ENCODE measurements around the gene MBP.

The MBP gene

DNA sequence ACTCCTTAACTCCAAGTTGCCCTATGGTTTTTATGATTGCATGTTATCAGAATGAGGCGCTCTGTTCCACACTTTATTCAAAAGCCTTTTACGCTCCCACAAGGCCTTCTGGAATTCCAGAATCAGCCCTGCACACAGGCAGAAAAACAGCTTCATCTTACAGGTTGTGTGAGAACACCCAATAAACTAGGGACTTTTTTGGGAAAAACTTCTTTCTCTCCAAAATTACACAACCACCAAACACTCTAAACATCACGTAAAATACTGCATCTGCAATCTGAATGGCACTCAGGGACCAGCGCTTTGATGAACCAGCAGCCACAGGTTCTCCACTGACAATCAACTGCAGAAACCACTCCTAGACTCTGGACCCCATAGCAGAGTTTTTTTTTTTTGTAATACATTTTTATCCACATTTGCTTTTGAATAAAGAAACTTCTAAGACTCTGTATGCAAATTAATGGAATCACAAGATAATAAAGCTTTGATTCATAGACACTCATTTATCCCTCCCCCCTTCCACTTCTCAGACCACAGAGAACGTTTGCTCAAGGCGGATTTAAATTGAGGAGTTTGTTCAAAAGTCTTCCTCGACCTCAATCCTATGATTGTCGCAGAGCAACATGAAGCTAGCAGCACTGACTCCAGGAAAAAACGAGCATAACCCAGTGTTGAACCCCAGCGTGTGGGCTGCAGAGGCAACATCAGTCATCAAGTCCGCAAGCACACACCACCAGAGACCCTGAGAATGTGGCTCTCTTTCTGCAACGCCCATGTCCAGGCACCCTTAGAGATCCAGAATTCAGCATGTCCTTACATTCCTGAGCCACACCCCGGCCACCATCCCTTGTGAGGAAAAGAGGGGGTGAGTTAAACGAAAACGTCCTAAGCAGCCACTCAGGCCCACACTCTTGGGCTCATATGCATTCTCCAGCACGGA is 116.5 kb downstream of the MBP start:
- no peak overlapping the region for H3K4me3 ChIP-seq (ENCODE audit: low read depth, low read length)
- no peak for DNase-seq (ENCODE audit: low read depth)
- TF ChIP-seq POLR2A (IDR thresholded peaks at IDR 0.05; ENCODE audit: extremely low read depth, insufficient read length) (no peak), MYC (IDR thresholded peaks at IDR 0.05; ENCODE audit: low read depth, low read length) (no peak)
- TF ChIP-seq, protein P1, sequence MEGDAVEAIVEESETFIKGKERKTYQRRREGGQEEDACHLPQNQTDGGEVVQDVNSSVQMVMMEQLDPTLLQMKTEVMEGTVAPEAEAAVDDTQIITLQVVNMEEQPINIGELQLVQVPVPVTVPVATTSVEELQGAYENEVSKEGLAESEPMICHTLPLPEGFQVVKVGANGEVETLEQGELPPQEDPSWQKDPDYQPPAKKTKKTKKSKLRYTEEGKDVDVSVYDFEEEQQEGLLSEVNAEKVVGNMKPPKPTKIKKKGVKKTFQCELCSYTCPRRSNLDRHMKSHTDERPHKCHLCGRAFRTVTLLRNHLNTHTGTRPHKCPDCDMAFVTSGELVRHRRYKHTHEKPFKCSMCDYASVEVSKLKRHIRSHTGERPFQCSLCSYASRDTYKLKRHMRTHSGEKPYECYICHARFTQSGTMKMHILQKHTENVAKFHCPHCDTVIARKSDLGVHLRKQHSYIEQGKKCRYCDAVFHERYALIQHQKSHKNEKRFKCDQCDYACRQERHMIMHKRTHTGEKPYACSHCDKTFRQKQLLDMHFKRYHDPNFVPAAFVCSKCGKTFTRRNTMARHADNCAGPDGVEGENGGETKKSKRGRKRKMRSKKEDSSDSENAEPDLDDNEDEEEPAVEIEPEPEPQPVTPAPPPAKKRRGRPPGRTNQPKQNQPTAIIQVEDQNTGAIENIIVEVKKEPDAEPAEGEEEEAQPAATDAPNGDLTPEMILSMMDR (IDR thresholded peaks at IDR 0.05; ENCODE audit: low read depth, low read length), result no peak
- TF ChIP-seq, protein P2, sequence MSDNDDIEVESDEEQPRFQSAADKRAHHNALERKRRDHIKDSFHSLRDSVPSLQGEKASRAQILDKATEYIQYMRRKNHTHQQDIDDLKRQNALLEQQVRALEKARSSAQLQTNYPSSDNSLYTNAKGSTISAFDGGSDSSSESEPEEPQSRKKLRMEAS (IDR thresholded peaks at IDR 0.05; ENCODE audit: low read depth, low read length), result no peak

DNA sequence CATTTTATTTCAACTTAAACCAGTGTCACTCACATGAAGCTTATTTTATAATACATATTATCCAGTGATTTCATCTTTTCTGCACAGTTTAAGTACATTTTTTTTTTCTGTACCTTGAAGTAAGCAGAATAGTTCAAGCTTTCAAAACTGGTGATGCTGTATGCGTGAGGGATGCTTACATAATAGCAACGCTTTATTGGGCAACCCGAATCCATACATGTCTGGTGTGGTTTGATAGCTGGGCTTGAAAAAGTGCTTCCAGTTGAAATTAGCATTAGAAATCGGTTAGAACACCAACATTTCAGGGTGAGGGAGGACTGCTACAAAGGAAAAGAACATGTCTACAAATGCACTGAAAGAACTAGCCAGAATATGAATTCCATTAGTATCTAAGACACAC is 117.4 kb downstream of the MBP start:
- H3K4me3 ChIP-seq (ENCODE audit: low read depth, low read length), result no peak overlapping the region
- peak; percentile 67 for DNase-seq (ENCODE audit: low read depth)
- TF ChIP-seq, protein P1 (IDR thresholded peaks at IDR 0.05; ENCODE audit: low read depth, low read length), result no peak
- TF ChIP-seq MYC (IDR thresholded peaks at IDR 0.05; ENCODE audit: low read depth, low read length), result no peak
- TF ChIP-seq, protein P2 (IDR thresholded peaks at IDR 0.05; ENCODE audit: low read depth, low read length), result no peak
- no peak for TF ChIP-seq POLR2A (IDR thresholded peaks at IDR 0.05; ENCODE audit: extremely low read depth, insufficient read length)

DNA sequence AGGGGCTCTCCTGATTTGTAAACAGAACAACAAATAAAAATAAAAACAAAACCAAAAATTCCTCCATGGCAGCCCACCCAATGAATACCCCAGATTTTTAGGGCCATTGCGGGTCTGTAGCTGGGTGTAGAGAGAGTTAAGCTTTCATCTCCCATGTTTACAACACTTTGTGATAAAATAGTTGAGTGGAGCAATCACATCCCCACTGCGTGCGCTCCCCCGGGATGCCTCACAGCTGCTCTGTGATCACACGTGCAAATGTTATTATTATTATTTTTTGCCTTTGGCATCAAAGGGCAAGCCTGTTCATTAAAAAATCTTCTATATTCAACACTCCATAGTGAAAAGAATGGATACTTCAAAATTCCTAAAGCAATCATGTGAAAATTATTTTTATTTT is 118.0 kb downstream of the MBP start:
- no peak for TF ChIP-seq POLR2A (IDR thresholded peaks at IDR 0.05; ENCODE audit: extremely low read depth, insufficient read length)
- TF ChIP-seq, protein P1 (IDR thresholded peaks at IDR 0.05; ENCODE audit: low read depth, low read length), result no peak
- no peak for TF ChIP-seq MYC (IDR thresholded peaks at IDR 0.05; ENCODE audit: low read depth, low read length)
- TF ChIP-seq, protein P2 (IDR thresholded peaks at IDR 0.05; ENCODE audit: low read depth, low read length), result no peak
- no peak overlapping the region for H3K4me3 ChIP-seq (ENCODE audit: low read depth, low read length)
- DNase-seq (ENCODE audit: low read depth), result no peak

DNA sequence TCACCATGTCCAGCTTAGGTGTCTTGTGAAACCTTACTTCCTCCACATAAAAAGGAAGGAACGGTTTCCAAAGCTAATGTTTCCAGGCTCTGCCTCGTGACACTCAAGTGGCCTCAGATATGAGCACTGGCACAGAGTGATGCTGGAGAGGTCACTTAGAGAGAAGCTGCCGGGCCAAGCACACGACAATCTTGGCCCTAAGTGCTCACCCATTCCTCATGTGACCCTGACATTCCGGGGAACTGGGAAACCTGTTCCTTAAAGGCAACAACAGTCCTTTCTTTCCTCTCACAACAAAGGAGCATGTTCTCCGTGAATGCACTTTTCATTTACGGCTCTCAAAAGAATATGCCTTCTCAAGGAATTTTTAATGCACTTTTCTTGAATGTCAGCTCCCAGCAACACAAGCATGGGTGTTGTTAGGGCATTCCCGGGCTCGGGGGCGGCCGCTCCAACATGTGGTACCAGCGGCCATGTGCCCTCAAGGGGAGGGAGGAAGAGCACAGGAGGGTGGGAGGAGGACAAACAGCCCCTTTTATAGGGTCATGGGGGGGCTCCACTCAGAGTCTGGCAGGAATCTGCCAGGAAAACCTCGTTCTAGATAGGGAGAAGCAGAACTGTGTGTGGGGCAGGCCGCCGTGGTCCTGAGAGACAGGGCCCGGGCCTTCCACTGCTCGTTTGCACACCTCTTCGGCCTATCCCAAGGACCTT is 118.6 kb downstream of the MBP start:
- TF ChIP-seq, protein P1 (IDR thresholded peaks at IDR 0.05; ENCODE audit: low read depth, low read length), result no peak
- no peak for TF ChIP-seq MYC (IDR thresholded peaks at IDR 0.05; ENCODE audit: low read depth, low read length)
- TF ChIP-seq, protein P2 (IDR thresholded peaks at IDR 0.05; ENCODE audit: low read depth, low read length), result no peak
- TF ChIP-seq POLR2A (IDR thresholded peaks at IDR 0.05; ENCODE audit: extremely low read depth, insufficient read length), result no peak
- no peak overlapping the region for H3K4me3 ChIP-seq (ENCODE audit: low read depth, low read length)
- no peak for DNase-seq (ENCODE audit: low read depth)

DNA sequence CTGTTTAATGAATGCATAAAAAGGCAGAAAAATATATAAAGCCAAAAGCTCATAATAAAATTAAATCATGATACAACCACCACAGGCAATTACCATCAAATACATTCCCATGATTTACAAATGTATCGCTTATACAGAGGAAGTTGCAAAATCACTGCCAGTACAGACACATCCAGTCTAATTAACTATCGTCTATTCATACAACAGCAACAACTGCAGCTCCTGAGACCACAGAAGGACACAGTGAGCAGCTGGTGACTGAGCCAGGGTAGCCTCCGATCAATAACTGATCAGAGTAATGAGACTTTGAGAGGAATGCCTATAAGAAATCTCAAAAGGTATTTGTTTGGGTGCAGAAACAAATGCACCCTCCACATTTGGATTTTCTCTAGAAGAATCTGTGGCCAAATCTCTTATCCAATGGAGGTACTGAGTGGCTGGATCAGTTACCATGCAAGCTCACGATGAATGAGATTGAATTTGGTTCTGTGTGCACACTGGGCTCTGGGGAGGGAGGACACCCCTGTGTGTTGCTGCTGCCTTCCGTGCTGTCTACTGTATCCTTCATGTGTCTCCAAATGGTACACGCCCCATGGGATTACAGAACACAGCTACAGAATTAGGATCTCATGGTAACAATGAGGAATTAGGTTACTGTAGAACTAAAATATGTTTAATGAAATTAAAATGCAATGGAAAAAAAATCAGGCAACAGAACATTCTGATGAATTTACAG is 119.6 kb downstream of the MBP start:
- TF ChIP-seq, protein P1 (IDR thresholded peaks at IDR 0.05; ENCODE audit: low read depth, low read length), result no peak
- TF ChIP-seq, protein P2 (IDR thresholded peaks at IDR 0.05; ENCODE audit: low read depth, low read length), result no peak
- TF ChIP-seq MYC (IDR thresholded peaks at IDR 0.05; ENCODE audit: low read depth, low read length) (no peak), POLR2A (IDR thresholded peaks at IDR 0.05; ENCODE audit: extremely low read depth, insufficient read length) (no peak)
- H3K4me3 ChIP-seq (ENCODE audit: low read depth, low read length), result no peak overlapping the region
- DNase-seq (ENCODE audit: low read depth), result no peak
